Stimulated activated CD8-positive, alpha-beta memory T cell treated with anti-CD3 and anti-CD28 coated beads, Interleukin-15, amount 100 ng/mL, for 48 hours (primary cell): ENCODE data around the gene BEND7.
"Not testable (repeated sequence)": the region's sequence is repeated elsewhere in the genome, so short reads cannot be mapped to it uniquely, and the experiment has no call there.

Source experiments
- DNase-seq, 2 donors: peaks; one replicate each; pipeline ENCODE4 v3.0.0-alpha.2; 2020; ENCODE audit warnings: low read depth in 2 of 2

The BEND7 gene

GRCh38 chr10:13421382-13421917, 107.4 kb downstream of the BEND7 start:
- DNase-seq: no peak

- DNase-seq: no peak
These were observed 108.1 kb downstream of the BEND7 start for GRCh38 chr10:13420532-13421307.

GRCh38 chr10:13417459-13418126, 111.2 kb downstream of the BEND7 start:
- DNase-seq: no peak

GRCh38 chr10:13416760-13417159, 112.1 kb downstream of the BEND7 start:
- DNase-seq: no peak

- no peak for DNase-seq
These were observed 114.0 kb downstream of the BEND7 start for GRCh38 chr10:13414855-13415254.

GRCh38 chr10:13414137-13414536, 114.7 kb downstream of the BEND7 start:
- no peak for DNase-seq

GRCh38 chr10:13412894-13413293, 115.9 kb downstream of the BEND7 start:
- no peak for DNase-seq

- DNase-seq: no peak
These were observed 124.0 kb downstream of the BEND7 start for GRCh38 chr10:13404791-13405190.

GRCh38 chr10:13404305-13404759, 124.5 kb downstream of the BEND7 start:
- DNase-seq: no peak

GRCh38 chr10:13403426-13403825, 125.4 kb downstream of the BEND7 start:
- DNase-seq: not testable (repeated sequence)

- DNase-seq: no peak
These were observed 126.8 kb downstream of the BEND7 start for GRCh38 chr10:13402021-13402420.

- DNase-seq: no peak
These were observed 127.7 kb downstream of the BEND7 start for GRCh38 chr10:13401142-13401541.

GRCh38 chr10:13400196-13400965, 128.4 kb downstream of the BEND7 start:
- no peak for DNase-seq

GRCh38 chr10:13399752-13400151, 129.1 kb downstream of the BEND7 start:
- no peak for DNase-seq

GRCh38 chr10:13399236-13399635, 129.6 kb downstream of the BEND7 start:
- DNase-seq: no peak

- DNase-seq: no peak
These were observed 131.8 kb downstream of the BEND7 start for GRCh38 chr10:13397052-13397451.

GRCh38 chr10:13396369-13396768, 132.4 kb downstream of the BEND7 start:
- DNase-seq: no peak

GRCh38 chr10:13395540-13395939, 133.3 kb downstream of the BEND7 start:
- no peak for DNase-seq

- no peak for DNase-seq
These were observed 135.2 kb downstream of the BEND7 start for GRCh38 chr10:13393640-13394039.

GRCh38 chr10:13392701-13393100, 136.1 kb downstream of the BEND7 start:
- DNase-seq: no peak
